Measurements from ENCODE around the gene TMEM134.

DNA sequence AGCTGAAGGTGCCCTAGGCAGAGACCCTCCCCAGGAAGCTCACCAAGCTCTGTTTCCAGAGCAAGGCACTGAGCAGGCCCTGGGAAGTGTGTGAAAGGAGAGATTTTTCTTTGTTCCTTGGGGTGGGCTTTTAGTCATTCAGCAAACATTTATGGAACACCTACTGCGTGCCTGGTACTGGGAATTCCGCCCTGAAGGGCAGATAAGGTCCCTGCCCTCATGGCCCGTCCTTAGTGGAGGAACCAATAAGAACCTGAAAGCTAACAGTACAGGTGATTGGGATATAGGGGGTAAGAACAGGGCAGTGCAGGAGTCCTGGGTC lies 3.9 kb downstream of the TMEM134 start:
- TF ChIP-seq CTCF (conservative IDR thresholded peaks at IDR 0.05; ENCODE audit: low read depth, low read length) (no peak), EZH2 (IDR thresholded peaks at IDR 0.05; ENCODE audit: low read length, unreplicated experiment) (no peak)
